ENCODE results near the gene NUDT4. TPM values are rescaled to one million over a fixed set of nuclear protein-coding genes. Genes with fewer than 3 reads are reported as not detected.
"Not testable (repeated sequence)": the region's sequence is repeated elsewhere in the genome, so short reads cannot be mapped to it uniquely, and the experiment has no call there.

NUDT4 gene
- polyA plus RNA-seq, 1 donor = 77.9 TPM

DNA sequence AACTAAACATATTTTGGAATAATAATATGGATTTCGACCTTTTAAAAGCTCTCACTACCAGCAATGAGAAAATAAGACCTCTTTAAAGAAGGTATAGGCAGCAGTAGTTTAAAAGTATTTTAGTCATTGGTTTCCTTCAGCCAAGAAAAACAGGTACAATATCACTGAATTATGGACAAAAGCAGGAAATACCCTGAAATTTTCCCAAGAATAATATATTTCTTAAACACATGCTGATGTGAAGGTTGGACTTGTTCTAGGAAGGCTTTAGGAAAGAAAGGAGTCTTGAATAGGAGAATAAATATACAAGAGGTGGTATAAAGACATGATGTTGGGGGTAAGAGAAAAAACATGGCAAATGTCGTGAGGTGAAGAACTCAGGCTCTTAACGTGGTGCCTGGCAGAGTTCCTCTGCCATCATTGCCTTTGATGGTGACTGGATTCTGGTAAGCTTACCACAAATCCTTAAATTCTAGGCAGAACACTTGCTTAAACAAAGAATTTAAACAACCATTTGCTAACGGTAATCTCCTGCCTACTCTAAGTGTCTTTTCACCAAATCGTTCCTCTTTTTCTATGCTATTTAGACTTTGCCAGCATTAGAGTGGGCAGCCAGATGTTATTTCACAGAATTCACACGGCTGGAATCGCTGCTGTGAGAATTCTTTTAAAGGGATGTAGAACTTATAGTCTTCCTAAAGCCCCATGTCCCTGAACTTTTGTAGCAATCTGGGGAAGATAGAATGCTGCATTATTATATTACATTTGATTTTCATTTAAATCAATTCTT lies 11.9 kb upstream of the NUDT4 start:
- 88% methylated on average over 3 of the region's 7 CpGs for WGBS (ENCODE audit: insufficient coverage, low lambda C conversion rate)
- H3K27ac ChIP-seq (ENCODE audit: low read length) = no peak overlapping the region
- no peak overlapping the region for H3K4me3 ChIP-seq (ENCODE audit: low read length)
- DNase-seq = no peak
- no peaks in the 10 kb centered on the region for H3K4me1 ChIP-seq (ENCODE audit: control insufficient read depth, insufficient read depth, low read length)
- H3K27me3 ChIP-seq (ENCODE audit: control insufficient read depth, insufficient read depth, low read length) = no peaks in the 10 kb centered on the region
- no peaks in the 10 kb centered on the region for H3K36me3 ChIP-seq (ENCODE audit: control insufficient read depth, insufficient read depth, low read length)
- no peaks in the 10 kb centered on the region for H3K9me3 ChIP-seq (ENCODE audit: control insufficient read depth, low read depth, low read length)

DNA sequence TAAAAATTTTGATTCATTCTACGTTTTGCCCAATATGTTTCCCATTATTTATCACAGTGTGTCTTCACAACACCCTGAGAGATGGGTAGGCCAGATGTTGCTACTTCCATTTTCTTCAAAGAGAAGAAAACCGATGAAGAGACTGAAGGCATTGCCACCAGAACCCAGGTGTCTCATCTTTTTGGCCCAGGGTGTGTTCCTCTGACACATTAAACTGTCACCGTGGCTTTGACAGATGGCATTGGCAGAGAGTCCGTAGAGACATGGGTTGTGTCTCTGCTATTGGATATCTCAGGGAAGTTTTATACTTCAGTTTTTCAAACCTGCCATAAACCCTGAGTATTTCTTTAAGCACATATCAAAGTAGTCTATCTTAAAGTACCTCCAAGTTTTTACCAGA lies 11.3 kb upstream of the NUDT4 start:
- WGBS (ENCODE audit: insufficient coverage, low lambda C conversion rate) = 100% methylated on average over 1 of the region's 4 CpGs
- H3K4me1 ChIP-seq (ENCODE audit: control insufficient read depth, insufficient read depth, low read length) = no peaks in the 10 kb centered on the region
- no peak overlapping the region for H3K4me3 ChIP-seq (ENCODE audit: low read length)
- DNase-seq = no peak
- no peaks in the 10 kb centered on the region for H3K9me3 ChIP-seq (ENCODE audit: control insufficient read depth, low read depth, low read length)
- no peak overlapping the region for H3K27ac ChIP-seq (ENCODE audit: low read length)
- H3K27me3 ChIP-seq (ENCODE audit: control insufficient read depth, insufficient read depth, low read length) = no peaks in the 10 kb centered on the region
- H3K36me3 ChIP-seq (ENCODE audit: control insufficient read depth, insufficient read depth, low read length) = no peaks in the 10 kb centered on the region

DNA sequence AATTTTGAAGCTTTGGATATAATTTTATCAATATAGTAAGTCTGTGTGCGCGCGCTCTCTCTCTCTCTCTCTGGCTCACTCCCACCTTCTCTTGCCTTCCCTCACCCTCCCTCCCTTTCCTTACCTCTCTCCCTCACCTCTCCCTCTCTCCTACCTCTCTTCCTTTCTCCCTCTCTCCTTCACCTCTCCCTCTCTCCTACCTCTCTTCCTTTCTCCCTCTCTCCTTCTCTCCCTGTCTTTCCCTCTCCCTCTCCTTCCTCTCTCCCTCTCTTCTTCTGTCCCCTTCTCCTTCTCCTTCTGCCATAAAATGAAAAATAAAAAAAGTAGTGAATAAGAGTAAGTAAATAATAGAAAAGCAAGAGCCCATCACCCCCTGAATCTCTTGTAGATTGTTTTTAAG lies 9.0 kb upstream of the NUDT4 start:
- WGBS (ENCODE audit: insufficient coverage, low lambda C conversion rate) = 100% methylated on average over 3 of the region's 3 CpGs
- DNase-seq = no peak
- Histone ChIP-seq H3K4me3 (ENCODE audit: low read length) (no peak overlapping the region), H3K9me3 (ENCODE audit: control insufficient read depth, low read depth, low read length) (no peaks in the 10 kb centered on the region), H3K27me3 (ENCODE audit: control insufficient read depth, insufficient read depth, low read length) (no peaks in the 10 kb centered on the region), H3K4me1 (ENCODE audit: control insufficient read depth, insufficient read depth, low read length) (peaks cover 6% of the 10 kb centered on the region), H3K27ac (ENCODE audit: low read length) (no peak overlapping the region), H3K36me3 (ENCODE audit: control insufficient read depth, insufficient read depth, low read length) (no peaks in the 10 kb centered on the region)

DNA sequence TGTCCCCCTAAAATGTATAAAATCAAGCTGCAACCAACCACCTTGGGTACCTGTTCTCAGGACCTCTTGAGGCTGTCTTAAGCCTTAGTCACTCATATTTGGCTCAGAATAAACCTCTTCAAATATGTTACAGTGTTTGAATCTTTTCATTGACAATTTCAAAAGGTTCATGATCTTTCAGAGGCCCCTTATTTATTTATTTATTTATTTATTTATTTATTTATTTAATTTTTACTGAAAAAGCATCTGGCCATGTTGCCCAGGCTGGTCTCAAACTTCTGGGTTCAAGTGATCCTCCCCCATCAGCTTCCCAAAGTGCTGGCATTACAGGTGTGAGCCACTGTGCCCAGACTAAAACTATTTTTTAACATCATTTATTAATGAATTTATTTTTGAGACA lies 8.2 kb upstream of the NUDT4 start:
- Histone ChIP-seq H3K4me1 (ENCODE audit: control insufficient read depth, insufficient read depth, low read length) (peaks cover 12% of the 10 kb centered on the region), H3K27me3 (ENCODE audit: control insufficient read depth, insufficient read depth, low read length) (no peaks in the 10 kb centered on the region), H3K36me3 (ENCODE audit: control insufficient read depth, insufficient read depth, low read length) (no peaks in the 10 kb centered on the region), H3K4me3 (ENCODE audit: low read length) (no peak overlapping the region), H3K27ac (ENCODE audit: low read length) (no peak overlapping the region), H3K9me3 (ENCODE audit: control insufficient read depth, low read depth, low read length) (no peaks in the 10 kb centered on the region)
- DNase-seq = no peak

DNA sequence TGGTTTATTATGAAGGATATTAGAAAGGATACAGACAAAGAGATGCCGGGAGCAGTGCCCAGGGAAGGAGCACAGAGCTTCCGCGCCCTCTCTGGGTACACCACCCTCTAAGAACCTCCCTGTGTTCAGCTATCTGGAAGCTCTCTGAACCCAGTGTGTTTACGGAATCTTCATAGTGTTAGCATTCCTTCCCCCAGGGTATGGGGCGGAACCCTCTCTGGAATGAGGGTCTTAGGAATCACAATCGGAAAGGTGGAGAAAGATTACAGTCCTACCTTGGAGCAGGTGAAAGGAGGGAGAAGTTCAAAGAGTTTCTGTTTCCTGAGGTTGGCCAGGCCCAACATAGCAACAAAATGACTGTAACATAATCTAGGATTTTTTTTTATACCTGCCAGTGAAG lies 6.8 kb upstream of the NUDT4 start:
- Histone ChIP-seq H3K36me3 (ENCODE audit: control insufficient read depth, insufficient read depth, low read length) (no peaks in the 10 kb centered on the region), H3K4me3 (ENCODE audit: low read length) (no peak overlapping the region), H3K27me3 (ENCODE audit: control insufficient read depth, insufficient read depth, low read length) (no peaks in the 10 kb centered on the region), H3K27ac (ENCODE audit: low read length) (no peak overlapping the region), H3K4me1 (ENCODE audit: control insufficient read depth, insufficient read depth, low read length) (peaks cover 21% of the 10 kb centered on the region), H3K9me3 (ENCODE audit: control insufficient read depth, low read depth, low read length) (no peaks in the 10 kb centered on the region)
- no CpG with 5 or more reads among the region's 6 CpGs for WGBS (ENCODE audit: insufficient coverage, low lambda C conversion rate)
- no peak for DNase-seq

DNA sequence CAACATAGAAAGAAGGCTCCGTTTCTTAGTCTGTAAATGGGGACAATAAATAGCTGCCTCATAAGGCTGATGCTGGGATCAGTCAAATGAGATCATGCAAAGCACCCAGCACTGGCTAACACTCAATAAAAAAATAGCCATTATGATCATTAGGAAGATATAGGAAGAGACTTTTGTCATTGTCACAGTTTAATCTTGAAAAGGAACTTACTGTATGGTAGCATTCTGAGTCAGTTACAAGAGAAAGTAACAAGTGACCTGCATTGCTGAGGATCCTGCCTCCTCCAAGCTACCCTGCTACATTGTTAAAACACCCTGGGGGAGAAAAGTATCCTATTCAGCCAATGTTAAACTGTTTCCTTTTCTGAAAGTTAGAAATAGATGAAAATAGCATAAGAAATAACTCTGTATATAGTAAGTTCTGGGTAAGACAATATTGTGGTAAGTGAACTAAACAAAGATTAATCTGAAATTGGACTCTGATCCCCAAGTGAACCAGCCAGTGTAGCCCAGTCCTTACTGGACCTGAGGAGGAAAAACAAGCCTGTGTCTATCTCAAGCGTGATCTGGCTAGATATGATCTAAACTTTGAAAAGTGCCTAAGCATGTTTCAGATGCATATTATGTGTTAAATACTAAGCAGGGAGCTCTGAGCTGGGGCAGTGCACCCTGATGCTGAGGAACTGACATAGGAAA lies 3.6 kb upstream of the NUDT4 start:
- H3K4me3 ChIP-seq (ENCODE audit: low read length) = no peak overlapping the region
- H3K36me3 ChIP-seq (ENCODE audit: control insufficient read depth, insufficient read depth, low read length) = no peaks in the 10 kb centered on the region
- WGBS (ENCODE audit: insufficient coverage, low lambda C conversion rate) = no CpG with 5 or more reads among the region's 2 CpGs
- H3K27me3 ChIP-seq (ENCODE audit: control insufficient read depth, insufficient read depth, low read length) = no peaks in the 10 kb centered on the region
- peak overlapping the region; percentile 34 for H3K27ac ChIP-seq (ENCODE audit: low read length)
- DNase-seq = peak; percentile 15 to 63
- H3K4me1 ChIP-seq (ENCODE audit: control insufficient read depth, insufficient read depth, low read length) = peaks cover 26% of the 10 kb centered on the region
- H3K9me3 ChIP-seq (ENCODE audit: control insufficient read depth, low read depth, low read length) = no peaks in the 10 kb centered on the region

DNA sequence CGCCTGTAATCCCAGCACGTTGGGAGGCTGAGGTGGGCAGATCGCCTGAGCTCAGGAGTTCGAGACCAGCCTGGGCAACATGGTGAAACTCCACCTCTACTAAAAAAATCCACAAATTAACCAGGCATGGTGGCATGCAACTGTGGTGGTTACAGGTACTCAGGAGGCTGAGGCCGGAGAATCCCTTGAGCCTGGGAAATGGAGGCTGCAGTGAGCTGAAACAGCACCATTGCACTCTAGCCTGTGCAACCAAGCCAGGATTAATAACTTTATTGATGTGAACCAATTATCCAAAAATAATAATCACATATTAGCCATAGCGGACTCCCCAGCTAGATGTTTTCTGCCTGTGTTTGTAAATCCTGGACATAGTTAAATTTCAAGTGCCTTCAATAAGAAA lies 1.8 kb upstream of the NUDT4 start:
- Histone ChIP-seq H3K9me3 (ENCODE audit: control insufficient read depth, low read depth, low read length) (no peaks in the 10 kb centered on the region), H3K4me1 (ENCODE audit: control insufficient read depth, insufficient read depth, low read length) (peaks cover 26% of the 10 kb centered on the region), H3K36me3 (ENCODE audit: control insufficient read depth, insufficient read depth, low read length) (no peaks in the 10 kb centered on the region), H3K4me3 (ENCODE audit: low read length) (no peak overlapping the region), H3K27ac (ENCODE audit: low read length) (no peak overlapping the region), H3K27me3 (ENCODE audit: control insufficient read depth, insufficient read depth, low read length) (no peaks in the 10 kb centered on the region)
- no peak for DNase-seq
- WGBS (ENCODE audit: insufficient coverage, low lambda C conversion rate) = no CpG with 5 or more reads among the region's 6 CpGs

DNA sequence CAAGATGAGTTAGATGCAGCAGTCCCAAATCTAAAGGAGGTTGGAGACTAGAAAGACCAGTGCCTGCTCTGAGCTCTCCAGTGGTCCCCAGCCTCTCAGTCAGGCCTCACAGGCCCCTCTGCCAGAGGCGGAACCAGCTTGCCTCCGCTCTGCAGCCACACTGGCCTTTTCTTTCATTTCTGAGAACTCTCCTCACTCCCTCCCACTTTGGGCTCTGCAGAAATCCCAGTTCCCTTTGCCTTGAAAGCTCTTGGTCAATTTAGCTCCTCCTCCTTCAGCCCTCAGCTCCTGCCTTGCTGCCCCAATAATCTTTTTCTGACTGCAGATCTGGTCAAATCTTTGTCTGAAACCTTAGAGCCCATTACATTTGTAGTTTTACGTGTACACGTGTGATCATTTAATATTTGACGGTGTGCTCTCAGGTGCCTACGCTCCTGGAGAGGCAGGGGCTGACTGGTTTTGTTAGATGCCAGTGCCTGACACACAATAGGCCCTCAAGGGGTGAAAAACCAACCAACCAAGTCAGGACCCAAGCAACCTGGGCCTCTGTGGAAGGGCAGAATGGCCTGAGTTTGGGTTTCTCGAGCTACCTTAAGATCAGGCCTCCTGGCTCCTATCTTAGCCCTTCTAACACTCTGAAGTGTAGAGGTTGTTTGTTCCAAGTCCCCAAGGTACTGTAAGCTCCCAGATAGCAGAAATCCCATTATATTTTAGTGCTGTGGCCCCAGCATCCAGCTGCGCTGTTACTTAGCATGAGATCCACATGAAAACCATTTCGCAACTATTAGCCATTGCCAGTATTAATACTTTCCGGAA lies 1.1 kb upstream of the NUDT4 start:
- no peaks in the 10 kb centered on the region for H3K9me3 ChIP-seq (ENCODE audit: control insufficient read depth, low read depth, low read length)
- H3K27me3 ChIP-seq (ENCODE audit: control insufficient read depth, insufficient read depth, low read length) = no peaks in the 10 kb centered on the region
- peak overlapping the region; percentile 68 for H3K4me3 ChIP-seq (ENCODE audit: low read length)
- no CpG with 5 or more reads among the region's 10 CpGs for WGBS (ENCODE audit: insufficient coverage, low lambda C conversion rate)
- H3K4me1 ChIP-seq (ENCODE audit: control insufficient read depth, insufficient read depth, low read length) = peaks cover 32% of the 10 kb centered on the region
- DNase-seq = peak; percentile 12 to 48
- peak overlapping the region; percentile 76 for H3K27ac ChIP-seq (ENCODE audit: low read length)
- H3K36me3 ChIP-seq (ENCODE audit: control insufficient read depth, insufficient read depth, low read length) = no peaks in the 10 kb centered on the region

DNA sequence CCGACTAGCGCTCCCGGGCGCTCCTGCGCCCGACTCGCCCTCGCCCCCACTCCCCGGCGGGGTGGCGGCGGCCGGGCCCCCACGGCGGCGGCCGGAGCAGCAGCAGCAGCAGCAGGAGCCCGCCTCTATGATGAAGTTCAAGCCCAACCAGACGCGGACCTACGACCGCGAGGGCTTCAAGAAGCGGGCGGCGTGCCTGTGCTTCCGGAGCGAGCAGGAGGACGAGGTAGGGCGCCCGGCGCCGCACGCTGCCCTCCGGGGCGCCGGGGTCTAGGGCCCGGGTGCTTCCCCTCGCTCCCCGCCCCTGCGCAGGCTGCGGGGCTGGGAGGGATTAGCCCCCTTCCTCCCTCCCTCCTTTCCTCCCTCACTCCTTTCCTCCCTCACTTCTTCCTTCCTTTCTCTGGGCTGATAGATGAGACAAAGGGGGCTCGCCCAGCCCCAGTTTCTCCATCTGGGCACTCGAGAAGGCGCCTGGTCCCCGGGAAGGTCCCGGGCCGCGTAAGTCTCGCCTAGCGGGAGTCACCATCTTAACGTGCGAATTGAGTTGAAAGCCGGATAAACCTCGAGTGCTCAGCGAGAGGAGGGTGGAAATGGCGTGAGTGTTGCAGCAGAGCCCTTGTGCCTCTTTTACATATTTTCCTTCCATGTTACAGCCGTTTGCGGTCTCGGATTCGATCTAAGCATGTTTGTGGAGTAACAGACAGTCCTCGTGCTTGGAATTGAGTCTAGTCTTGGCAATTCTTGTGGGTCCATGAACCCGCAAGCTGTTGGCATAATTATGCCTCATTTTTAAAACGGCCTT lies 672 bp downstream of the NUDT4 start:
- peak overlapping the region; percentile 97 for H3K27ac ChIP-seq (ENCODE audit: low read length)
- DNase-seq = peak; percentile 37 to 78
- not testable (repeated sequence) for H3K27me3 ChIP-seq (ENCODE audit: control insufficient read depth, insufficient read depth, low read length); H3K9me3 ChIP-seq (ENCODE audit: control insufficient read depth, low read depth, low read length); H3K36me3 ChIP-seq (ENCODE audit: control insufficient read depth, insufficient read depth, low read length)
- peaks cover 31% of the 10 kb centered on the region for H3K4me1 ChIP-seq (ENCODE audit: control insufficient read depth, insufficient read depth, low read length)
- H3K4me3 ChIP-seq (ENCODE audit: low read length) = peak overlapping the region; percentile 75
- WGBS (ENCODE audit: insufficient coverage, low lambda C conversion rate) = no CpG with 5 or more reads among the region's 64 CpGs

DNA sequence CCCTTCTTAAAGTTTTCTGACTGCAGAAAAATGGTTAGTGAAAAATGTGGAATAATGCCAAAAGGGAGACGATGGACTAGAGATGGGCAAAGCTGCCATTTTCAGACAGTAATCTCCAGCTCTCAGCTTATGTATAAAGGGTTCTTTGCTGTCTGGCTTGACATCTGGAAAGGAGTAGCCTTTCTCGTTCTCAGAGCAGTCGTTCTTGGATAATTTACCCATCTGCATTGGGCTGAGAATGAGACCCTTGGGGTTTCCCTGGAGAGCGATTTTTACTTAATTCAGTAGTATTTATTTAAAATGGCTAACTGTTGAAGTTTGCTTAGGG lies 1.2 kb downstream of the NUDT4 start:
- peak in 1 of 2 donors; percentile 12 for DNase-seq
- Histone ChIP-seq H3K4me3 (ENCODE audit: low read length) (peak overlapping the region; percentile 75), H3K27ac (ENCODE audit: low read length) (peak overlapping the region; percentile 97), H3K9me3 (ENCODE audit: control insufficient read depth, low read depth, low read length) (no peaks in the 10 kb centered on the region), H3K27me3 (ENCODE audit: control insufficient read depth, insufficient read depth, low read length) (no peaks in the 10 kb centered on the region), H3K36me3 (ENCODE audit: control insufficient read depth, insufficient read depth, low read length) (no peaks in the 10 kb centered on the region), H3K4me1 (ENCODE audit: control insufficient read depth, insufficient read depth, low read length) (peaks cover 26% of the 10 kb centered on the region)
- no CpG with 5 or more reads among the region's 4 CpGs for WGBS (ENCODE audit: insufficient coverage, low lambda C conversion rate)

Measured in large intestine (tissue), 3 donors.